ENCODE data around the gene SLC6A19. TPM values are rescaled to one million over a fixed set of nuclear protein-coding genes. Genes with fewer than 3 reads are reported as not detected.

The SLC6A19 gene
- total and polyA plus RNA-seq, 2 of the 4 experiments (the other 2 are of a cell fraction): not detected

DNA sequence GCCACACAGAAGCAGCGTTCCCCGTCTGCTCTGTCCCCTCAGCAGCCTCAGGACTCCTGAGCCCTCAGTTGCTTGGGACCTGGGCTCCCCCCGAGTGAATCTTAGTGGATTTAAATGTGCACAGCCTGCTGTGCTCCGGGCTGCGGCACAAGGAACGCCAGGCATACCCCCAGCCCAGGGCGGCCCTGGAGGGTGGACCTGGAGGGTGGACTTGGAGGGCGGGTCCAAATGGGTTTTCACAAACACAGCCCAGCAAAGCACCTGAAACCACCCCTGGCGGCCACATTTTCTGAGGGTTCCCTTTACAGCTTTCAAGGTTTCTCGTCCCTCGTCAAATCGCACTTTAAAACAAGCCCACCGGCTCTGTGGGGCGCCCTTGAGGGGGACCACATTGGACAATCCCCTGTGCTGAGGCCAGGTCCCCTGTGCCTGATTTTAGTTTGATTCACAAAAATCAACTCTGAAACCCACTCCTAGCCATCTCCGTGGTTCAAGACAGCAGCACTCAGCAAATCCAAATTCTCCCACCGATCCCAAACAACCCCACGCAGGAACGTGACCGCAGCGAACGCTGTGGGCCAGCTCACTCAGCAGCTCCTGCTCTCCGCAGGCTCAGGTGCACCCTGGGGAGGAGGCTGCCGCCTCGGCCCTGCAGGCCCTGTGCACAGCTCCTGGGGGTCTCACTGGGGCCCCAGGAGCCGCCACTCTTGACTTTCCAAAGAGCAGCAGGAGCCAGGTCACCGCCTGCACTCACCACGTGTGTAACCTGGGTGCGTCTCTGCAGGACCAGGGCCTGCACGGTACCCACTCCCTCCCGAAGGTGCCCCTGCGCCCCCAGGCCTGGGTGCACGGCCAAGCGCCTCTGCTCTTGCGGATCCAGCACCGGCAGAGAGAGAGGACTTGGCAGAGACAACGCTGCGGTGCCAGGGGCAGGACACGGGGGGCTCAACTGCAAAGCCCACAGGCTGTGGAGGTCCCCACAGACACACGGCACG, 64.4 kb downstream of the SLC6A19 start:
- ATAC-seq (ENCODE audit: low read depth) (no peak), DNase-seq (no peak)
- H3K27ac ChIP-seq (ENCODE audit: insufficient read depth, low read length): no peak overlapping the region
- no peaks in the 10 kb centered on the region for H3K27me3 ChIP-seq (ENCODE audit: control insufficient read depth, insufficient read depth, low read length)
- no peak overlapping the region for H3K4me3 ChIP-seq (ENCODE audit: insufficient read depth, low read depth, low read length)
- no peak overlapping the region for H2BK5ac ChIP-seq (ENCODE audit: low read depth, low read length, poor library complexity, severe bottlenecking)
- H3K79me1 ChIP-seq (ENCODE audit: low read depth in 1 of 2, low read length in 2 of 2): no peaks in the 10 kb centered on the region
- no peak overlapping the region for H4K8ac ChIP-seq (ENCODE audit: low read depth in 2 of 2, low read length in 2 of 2)
- peaks cover 42% of the 10 kb centered on the region for H3K9me3 ChIP-seq (ENCODE audit: control insufficient read depth, insufficient read depth, low read length)
- no peak overlapping the region for H3K56ac ChIP-seq (ENCODE audit: extremely low read depth, insufficient read depth, low read length)
- H2AK9ac ChIP-seq (replicated peaks; ENCODE audit: low read depth, low read length, poor library complexity): no peak overlapping the region
- H3K36me3 ChIP-seq (ENCODE audit: control insufficient read depth, insufficient read depth, low read length): no peaks in the 10 kb centered on the region
- BruUV-seq (replicated peaks): no TSS peak
- H3K4me2 ChIP-seq (ENCODE audit: low read depth, low read length): no peak overlapping the region
- H2BK15ac ChIP-seq (ENCODE audit: low read depth, low read length): no peak overlapping the region
- in situ Hi-C loops (cut with MboI; ENCODE audit: low sequenced_read_pairs): no loop called here
- H2AFZ ChIP-seq (replicated peaks; ENCODE audit: low read length, poor library complexity): no peak overlapping the region
- H2AK5ac ChIP-seq (ENCODE audit: low read depth, low read length): no peak overlapping the region
- no peak overlapping the region for H4K91ac ChIP-seq (ENCODE audit: insufficient read depth, low read depth, low read length)
- intact Hi-C loops (cut with micrococcal nuclease): no loop called here
- 74% methylated on average over 6 of the region's 40 CpGs; no CpG with 5 or more reads in 1 of the 2 experiments for whole genome bisulfite sequencing, 2 experiments (ENCODE audit: extremely low coverage in 2 of 2, insufficient read length in 1 of 2)
- no peaks in the 10 kb centered on the region for H4K20me1 ChIP-seq (ENCODE audit: insufficient read depth, low read length)
- no peak overlapping the region for H3K9ac ChIP-seq (ENCODE audit: low read depth, low read length)
- no peak overlapping the region for H3K4ac ChIP-seq (ENCODE audit: low read depth, low read length)
- no peak overlapping the region for H2BK120ac ChIP-seq (ENCODE audit: low read depth, low read length)
- CTCF ChIA-PET: no interaction called here
- TF ChIP-seq FOS (IDR thresholded peaks at IDR 0.05; ENCODE audit: low read depth, low read length) (no peak), CHD1 (IDR thresholded peaks at IDR 0.05; ENCODE audit: low read depth, low read length) (no peak)
- TF ChIP-seq, protein P1, sequence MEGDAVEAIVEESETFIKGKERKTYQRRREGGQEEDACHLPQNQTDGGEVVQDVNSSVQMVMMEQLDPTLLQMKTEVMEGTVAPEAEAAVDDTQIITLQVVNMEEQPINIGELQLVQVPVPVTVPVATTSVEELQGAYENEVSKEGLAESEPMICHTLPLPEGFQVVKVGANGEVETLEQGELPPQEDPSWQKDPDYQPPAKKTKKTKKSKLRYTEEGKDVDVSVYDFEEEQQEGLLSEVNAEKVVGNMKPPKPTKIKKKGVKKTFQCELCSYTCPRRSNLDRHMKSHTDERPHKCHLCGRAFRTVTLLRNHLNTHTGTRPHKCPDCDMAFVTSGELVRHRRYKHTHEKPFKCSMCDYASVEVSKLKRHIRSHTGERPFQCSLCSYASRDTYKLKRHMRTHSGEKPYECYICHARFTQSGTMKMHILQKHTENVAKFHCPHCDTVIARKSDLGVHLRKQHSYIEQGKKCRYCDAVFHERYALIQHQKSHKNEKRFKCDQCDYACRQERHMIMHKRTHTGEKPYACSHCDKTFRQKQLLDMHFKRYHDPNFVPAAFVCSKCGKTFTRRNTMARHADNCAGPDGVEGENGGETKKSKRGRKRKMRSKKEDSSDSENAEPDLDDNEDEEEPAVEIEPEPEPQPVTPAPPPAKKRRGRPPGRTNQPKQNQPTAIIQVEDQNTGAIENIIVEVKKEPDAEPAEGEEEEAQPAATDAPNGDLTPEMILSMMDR (conservative IDR thresholded peaks at IDR 0.05; ENCODE audit: low read depth, low read length): no peak
- H4K5ac ChIP-seq (ENCODE audit: low read depth, low read length): no peak overlapping the region
- no peak overlapping the region for H3K23ac ChIP-seq (ENCODE audit: low read depth, low read length)
- H3K18ac ChIP-seq (ENCODE audit: low read depth, low read length): no peak overlapping the region
- H3K9me1 ChIP-seq (ENCODE audit: insufficient read depth, low read length): no peaks in the 10 kb centered on the region
- dilution Hi-C loops (cut with HindIII; ENCODE audit: low sequenced_read_pairs, unreplicated experiment): no loop called here
- H3K14ac ChIP-seq (replicated peaks; ENCODE audit: low read depth, low read length): no peak overlapping the region
- no peaks in the 10 kb centered on the region for H3K4me1 ChIP-seq (ENCODE audit: control insufficient read depth, insufficient read depth, low read length)
- no peak overlapping the region for H2BK20ac ChIP-seq (ENCODE audit: low read depth, low read length)
- POLR2A ChIA-PET (ENCODE audit: unreplicated experiment): no interaction called here

Data from IMR-90 (cell line).